Choroid plexus epithelial cell (primary cell): ENCODE data around the gene ZNF512B.

ENCODE experiments used
- DNase-seq: peaks from one replicate; pipeline ENCODE4 v3.0.0-alpha.2; 2010; ENCODE audit warnings: low read depth
- H3K4me3 ChIP-seq: 2 replicates; pipeline ENCODE4 v1.5.1; 2011; ENCODE audit warnings: low read depth, mild to moderate bottlenecking, control low read depth, low read length, moderate library complexity
- CTCF ChIP-seq: conservative IDR thresholded peaks from 2 replicates; pipeline ENCODE4 v1.5.1; 2011; ENCODE audit warnings: low read depth, mild to moderate bottlenecking, control low read depth, inconsistent platforms, low read length, moderate library complexity

ZNF512B gene

DNA sequence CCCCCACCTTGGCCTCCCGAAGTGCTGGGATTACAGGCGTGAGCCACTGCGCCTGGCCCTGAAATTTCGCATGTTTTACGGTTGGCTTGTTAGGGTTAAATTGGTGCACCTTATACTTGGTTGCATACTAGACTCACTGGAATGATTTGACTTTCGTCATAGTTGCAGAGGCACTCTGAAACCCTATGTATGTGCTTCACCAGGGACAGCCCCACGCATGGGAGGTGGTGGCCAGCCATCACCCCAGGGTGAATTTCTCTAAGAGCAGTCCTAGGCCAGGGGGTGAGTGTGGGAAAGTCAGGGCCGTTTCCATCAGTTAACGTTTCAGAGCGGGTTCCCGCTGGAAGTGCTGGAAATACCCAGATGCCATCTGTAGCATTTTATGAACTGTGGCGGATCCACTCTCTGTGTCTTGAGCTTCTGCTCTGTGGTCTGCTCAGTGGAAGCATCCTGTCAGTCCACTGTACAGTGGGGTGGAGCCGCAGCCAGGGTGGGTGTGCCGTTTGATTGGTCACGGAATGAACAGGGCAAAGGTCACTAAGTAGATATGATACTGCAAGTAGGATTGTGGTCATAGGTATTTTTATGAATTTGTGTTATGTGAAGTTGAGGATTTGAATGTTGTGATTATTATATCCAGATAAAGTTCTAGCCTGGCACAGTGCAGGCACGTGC is 61.6 kb downstream of the ZNF512B start:
- no peak for DNase-seq
- H3K4me3 ChIP-seq = no peak overlapping the region
- no peak for TF ChIP-seq CTCF
